ENCODE measurements around the gene ACTR2. TPM values are rescaled to one million over a fixed set of nuclear protein-coding genes. Genes with fewer than 3 reads are reported as not detected.
"Not testable (repeated sequence)": the region's sequence is repeated elsewhere in the genome, so short reads cannot be mapped to it uniquely, and the experiment has no call there.

The ACTR2 gene
- total RNA-seq, 1 donor from 2014 or later, result 95.3 TPM

DNA sequence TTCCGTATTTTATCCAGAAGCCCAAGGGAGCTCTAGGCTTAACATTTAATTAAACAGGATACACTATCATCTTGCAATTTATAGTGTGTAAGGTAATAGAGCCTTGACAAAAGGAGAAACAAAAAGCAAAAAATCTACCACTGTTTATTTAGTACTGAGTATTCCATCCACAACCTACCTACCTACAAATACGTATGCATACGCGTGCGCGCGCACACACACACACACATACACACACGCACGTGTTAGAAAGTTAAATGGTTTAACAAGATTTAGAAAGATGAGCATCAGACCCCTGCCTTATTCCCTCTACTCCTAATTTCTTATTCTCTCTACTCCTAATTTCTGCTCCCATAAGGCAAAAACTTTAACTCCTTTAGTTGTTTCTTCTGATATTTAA lies 14.6 kb upstream of the ACTR2 start:
- no peak for TF ChIP-seq CTCF (conservative IDR thresholded peaks at IDR 0.05; ENCODE audit: low read depth, low read length)
- no peak for DNase-seq (ENCODE audit: low read depth)

DNA sequence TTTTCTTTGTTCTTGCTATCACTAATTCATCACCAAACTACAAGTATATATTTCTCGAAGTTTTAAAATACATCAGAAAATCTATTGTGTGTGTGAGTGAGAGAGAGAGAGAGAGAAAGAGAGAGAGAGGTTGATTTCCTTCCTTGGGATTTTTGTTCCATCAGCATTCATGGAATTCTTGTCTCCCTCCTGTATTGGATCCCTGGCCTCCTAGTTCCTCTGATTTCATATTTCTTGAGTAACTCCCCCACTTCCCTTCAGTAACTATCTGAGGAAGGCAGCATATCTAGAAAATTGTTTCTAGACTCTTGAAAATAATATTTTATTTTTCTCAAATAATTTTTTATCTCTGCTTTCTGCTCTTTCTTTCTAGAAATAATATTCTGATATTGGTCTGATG lies 13.3 kb upstream of the ACTR2 start:
- no peak for TF ChIP-seq CTCF (conservative IDR thresholded peaks at IDR 0.05; ENCODE audit: low read depth, low read length)
- no peak overlapping the region for H3K4me3 ChIP-seq (ENCODE audit: low read depth, low read length)
- DNase-seq (ENCODE audit: low read depth), result no peak

More for the DNA sequence above, 14.6 kb upstream of the ACTR2 start:
- no peak overlapping the region for H3K4me3 ChIP-seq (ENCODE audit: low read depth, low read length)

DNA sequence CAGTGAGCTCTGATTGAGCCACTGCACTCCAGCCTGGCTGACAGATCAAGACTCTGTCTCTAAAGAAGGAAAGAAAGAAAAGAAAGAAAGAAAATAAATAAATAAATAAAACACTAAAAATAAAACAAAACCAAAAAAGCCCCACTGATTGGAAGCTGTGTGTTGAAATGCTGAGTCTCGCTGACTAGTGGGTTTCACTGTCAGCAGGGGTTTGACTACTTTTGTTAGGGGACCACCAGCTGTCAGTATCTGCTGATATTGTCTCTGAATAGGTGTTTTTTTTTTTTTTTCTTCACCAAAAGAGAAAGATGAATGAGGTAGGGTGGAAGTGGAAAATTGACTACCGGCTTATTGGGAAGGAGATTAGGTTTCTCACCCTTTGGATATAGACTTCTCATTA lies 12.8 kb upstream of the ACTR2 start:
- DNase-seq (ENCODE audit: low read depth), result no peak
- H3K4me3 ChIP-seq (ENCODE audit: low read depth, low read length), result no peak overlapping the region
- TF ChIP-seq CTCF (conservative IDR thresholded peaks at IDR 0.05; ENCODE audit: low read depth, low read length), result no peak

GRCh38 chr2:65215946-65216345 lies 11.7 kb upstream of the ACTR2 start:
- no peak for TF ChIP-seq CTCF (conservative IDR thresholded peaks at IDR 0.05; ENCODE audit: low read depth, low read length)
- no peak overlapping the region for H3K4me3 ChIP-seq (ENCODE audit: low read depth, low read length)
- DNase-seq (ENCODE audit: low read depth), result no peak

DNA sequence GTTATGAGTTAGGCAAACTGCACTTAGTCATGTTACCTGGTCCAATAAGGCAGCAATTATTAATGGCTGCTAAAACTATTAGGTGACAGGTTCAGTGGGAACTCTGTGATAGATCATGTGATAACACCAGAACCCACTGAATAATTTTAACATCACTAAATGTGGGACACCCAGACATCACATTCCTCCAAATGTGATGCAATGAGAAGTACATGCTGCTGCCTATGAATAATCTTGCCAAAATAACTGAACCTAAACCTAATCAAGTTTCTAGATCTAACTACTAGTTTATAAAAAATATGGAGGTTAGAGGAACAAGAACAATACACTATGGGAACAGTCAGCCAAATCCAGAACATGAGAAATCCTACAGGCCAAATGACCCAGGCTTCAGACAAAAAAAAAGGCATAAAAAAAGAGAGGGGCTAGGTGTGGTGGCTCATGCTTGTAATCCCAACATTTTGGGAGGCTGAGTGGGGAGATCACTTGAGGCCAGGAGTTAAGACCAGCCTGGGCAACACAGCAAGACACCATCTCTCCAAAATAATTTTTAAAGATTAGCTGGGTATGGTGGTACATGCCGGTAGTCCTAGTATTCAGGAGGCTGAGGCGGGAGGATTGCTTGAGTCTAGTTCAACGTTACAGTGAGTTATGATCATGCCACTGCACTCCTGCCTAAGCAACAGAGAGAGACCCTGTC lies 7.0 kb upstream of the ACTR2 start:
- DNase-seq (ENCODE audit: low read depth), result no peak
- no peak overlapping the region for H3K4me3 ChIP-seq (ENCODE audit: low read depth, low read length)
- no peak for TF ChIP-seq CTCF (conservative IDR thresholded peaks at IDR 0.05; ENCODE audit: low read depth, low read length)

GRCh38 chr2:65221275-65221674 lies 6.4 kb upstream of the ACTR2 start:
- not testable (repeated sequence) for DNase-seq (ENCODE audit: low read depth); H3K4me3 ChIP-seq (ENCODE audit: low read depth, low read length)

GRCh38 chr2:65227020-65227455 lies 593 bp upstream of the ACTR2 start:
- TF ChIP-seq CTCF (conservative IDR thresholded peaks at IDR 0.05; ENCODE audit: low read depth, low read length), result no peak
- peak overlapping the region; percentile 58 for H3K4me3 ChIP-seq (ENCODE audit: low read depth, low read length)
- DNase-seq (ENCODE audit: low read depth), result no peak

All from epithelial cell of proximal tubule (primary cell).